ENCODE results near the gene TEX9.

DNA sequence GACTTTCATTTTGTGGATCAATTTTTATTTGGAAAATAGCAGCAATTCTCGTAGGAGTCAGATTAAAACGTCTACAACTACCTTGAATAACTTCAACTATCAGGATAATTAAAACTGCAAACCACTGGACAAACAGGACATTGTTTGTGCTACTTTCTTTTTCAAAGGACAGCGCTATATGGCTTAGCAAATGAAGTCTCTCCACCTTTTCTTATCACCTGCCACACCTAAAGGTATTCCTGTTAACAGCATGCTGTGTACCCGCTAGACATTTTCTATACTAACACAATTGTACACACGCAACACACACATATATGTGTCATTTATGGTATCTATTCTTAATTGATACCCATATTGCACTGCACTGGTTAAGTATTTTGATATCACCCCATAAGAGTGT lies 80.5 kb downstream of the TEX9 start:
- TF ChIP-seq CTCF (IDR thresholded peaks at IDR 0.05) (no peak), POLR2A (IDR thresholded peaks at IDR 0.05) (no peak)

Measured in testis (tissue), 2 donors.